ENCODE results near the gene PTPRM. TPM values are rescaled to one million over a fixed set of nuclear protein-coding genes. Genes with fewer than 3 reads are reported as not detected.

PTPRM gene
- total and polyA plus RNA-seq, 7 donors = 3.9 to 151 (median 62.8) TPM

GRCh38 chr18:7645756-7646155 is 78.6 kb downstream of the PTPRM start:
- H3K4me3 ChIP-seq = no peak overlapping the region
- no peaks in the 10 kb centered on the region for H3K36me3 ChIP-seq
- DNase-seq = no peak
- peaks cover 0 to 15% (median 12%) of the 10 kb centered on the region in 4 donors for H3K4me1 ChIP-seq
- WGBS, 2 donors = 59 to 76% methylated on average over 1 of the region's 1 CpG
- intact Hi-C loops (cut with DNase I) = no loop called here
- no peaks in the 10 kb centered on the region for H3K27me3 ChIP-seq
- no peaks in the 10 kb centered on the region for H3K9me3 ChIP-seq
- no peak overlapping the region for H3K27ac ChIP-seq
- TF ChIP-seq POLR2AphosphoS5 (IDR thresholded peaks at IDR 0.05) = peak in 1 of 4 donors; percentile 12
- TF ChIP-seq CTCF (IDR thresholded peaks at IDR 0.05) = no peak

- Histone ChIP-seq H3K27me3 (no peaks in the 10 kb centered on the region), H3K4me1 (peaks cover 0 to 15% (median 12%) of the 10 kb centered on the region in 4 donors), H3K36me3 (no peaks in the 10 kb centered on the region), H3K27ac (no peak overlapping the region), H3K9me3 (no peaks in the 10 kb centered on the region), H3K4me3 (no peak overlapping the region)
- DNase-seq = no peak
- TF ChIP-seq EP300 (IDR thresholded peaks at IDR 0.05) = no peak
- no peak for TF ChIP-seq POLR2AphosphoS5 (IDR thresholded peaks at IDR 0.05)
- no peak for TF ChIP-seq CTCF (IDR thresholded peaks at IDR 0.05)
- no peak for TF ChIP-seq POLR2A (IDR thresholded peaks at IDR 0.05)
- intact Hi-C loops (cut with DNase I) = no loop called here
- 73 to 81% methylated on average over 6 of the region's 6 CpGs for WGBS, 2 donors
Measured at GRCh38 chr18:7646174-7646886, 79.2 kb downstream of the PTPRM start.

DNA sequence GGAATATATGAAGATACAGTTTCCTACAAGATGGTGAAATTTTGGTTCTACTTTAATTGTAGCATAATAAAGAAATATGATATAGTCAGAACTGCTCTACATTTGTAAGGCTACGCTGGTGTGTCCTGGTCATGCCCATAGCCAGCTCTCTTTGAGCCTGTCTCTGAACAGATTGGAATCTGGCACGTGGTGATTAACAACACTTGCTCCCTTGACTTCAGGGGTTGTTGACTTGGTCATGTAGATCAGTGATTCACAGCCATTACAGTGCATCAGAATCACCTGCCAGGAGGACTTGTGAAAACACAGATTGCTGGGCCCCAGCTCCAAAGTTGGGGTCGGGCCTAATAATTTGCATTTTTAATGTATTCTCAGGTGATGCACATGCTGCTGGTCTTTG is 80.4 kb downstream of the PTPRM start:
- no peak overlapping the region for H3K4me3 ChIP-seq
- H3K4me1 ChIP-seq = peaks cover 0 to 15% (median 12%) of the 10 kb centered on the region in 4 donors
- no peaks in the 10 kb centered on the region for H3K36me3 ChIP-seq
- no peaks in the 10 kb centered on the region for H3K9me3 ChIP-seq
- TF ChIP-seq POLR2A (IDR thresholded peaks at IDR 0.05) = no peak
- TF ChIP-seq CTCF (IDR thresholded peaks at IDR 0.05) = no peak
- TF ChIP-seq POLR2AphosphoS5 (IDR thresholded peaks at IDR 0.05) = no peak
- no peak for TF ChIP-seq EP300 (IDR thresholded peaks at IDR 0.05)
- H3K27me3 ChIP-seq = no peaks in the 10 kb centered on the region
- H3K27ac ChIP-seq = no peak overlapping the region
- WGBS, 2 donors = 79 to 82% methylated on average over 3 of the region's 3 CpGs
- DNase-seq = no peak
- intact Hi-C loops (cut with DNase I) = no loop called here

GRCh38 chr18:7657050-7657449 is 89.9 kb downstream of the PTPRM start:
- peaks cover 0 to 13% (median 5%) of the 10 kb centered on the region in 4 donors for H3K4me1 ChIP-seq
- 81 to 84% methylated on average over 6 of the region's 6 CpGs for WGBS, 2 donors
- no peaks in the 10 kb centered on the region for H3K9me3 ChIP-seq
- H3K4me3 ChIP-seq = no peak overlapping the region
- no peak for TF ChIP-seq POLR2AphosphoS5 (IDR thresholded peaks at IDR 0.05)
- no peak overlapping the region for H3K27ac ChIP-seq
- no peaks in the 10 kb centered on the region for H3K27me3 ChIP-seq
- intact Hi-C loops (cut with DNase I) = no loop called here
- H3K36me3 ChIP-seq = no peaks in the 10 kb centered on the region
- DNase-seq = no peak

DNA sequence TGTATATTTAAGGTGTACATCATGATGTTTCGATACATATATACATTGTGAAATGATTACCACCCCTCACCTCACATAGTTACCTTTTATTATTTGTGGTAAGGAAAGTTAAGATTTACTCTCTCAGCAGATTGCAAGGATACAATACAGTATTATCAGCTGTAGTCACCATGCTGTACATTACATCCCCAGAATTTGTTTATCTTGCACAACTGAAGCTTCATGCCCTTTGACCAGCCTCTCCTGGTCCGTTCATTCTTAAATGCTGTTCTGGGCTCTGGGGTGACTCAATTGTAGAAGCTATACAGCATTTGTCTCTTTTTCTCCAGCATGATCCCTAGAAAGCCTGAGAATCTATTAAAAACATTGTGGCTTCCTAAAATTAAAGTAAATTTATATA is 90.8 kb downstream of the PTPRM start:
- H3K4me1 ChIP-seq = peaks cover 0 to 13% (median 5%) of the 10 kb centered on the region in 4 donors
- no peak for DNase-seq
- H3K36me3 ChIP-seq = no peaks in the 10 kb centered on the region
- WGBS, 2 donors = 38 to 73% methylated on average over 2 of the region's 2 CpGs
- intact Hi-C loops (cut with DNase I) = no loop called here
- no peak overlapping the region for H3K4me3 ChIP-seq
- H3K27ac ChIP-seq = no peak overlapping the region
- H3K9me3 ChIP-seq = no peaks in the 10 kb centered on the region
- no peaks in the 10 kb centered on the region for H3K27me3 ChIP-seq
- TF ChIP-seq POLR2AphosphoS5 (IDR thresholded peaks at IDR 0.05) (no peak), CTCF (IDR thresholded peaks at IDR 0.05) (no peak), EP300 (IDR thresholded peaks at IDR 0.05) (no peak)

All from sigmoid colon (tissue), 7 donors.